ENCODE results near the gene C1orf198.

Gene C1orf198

DNA sequence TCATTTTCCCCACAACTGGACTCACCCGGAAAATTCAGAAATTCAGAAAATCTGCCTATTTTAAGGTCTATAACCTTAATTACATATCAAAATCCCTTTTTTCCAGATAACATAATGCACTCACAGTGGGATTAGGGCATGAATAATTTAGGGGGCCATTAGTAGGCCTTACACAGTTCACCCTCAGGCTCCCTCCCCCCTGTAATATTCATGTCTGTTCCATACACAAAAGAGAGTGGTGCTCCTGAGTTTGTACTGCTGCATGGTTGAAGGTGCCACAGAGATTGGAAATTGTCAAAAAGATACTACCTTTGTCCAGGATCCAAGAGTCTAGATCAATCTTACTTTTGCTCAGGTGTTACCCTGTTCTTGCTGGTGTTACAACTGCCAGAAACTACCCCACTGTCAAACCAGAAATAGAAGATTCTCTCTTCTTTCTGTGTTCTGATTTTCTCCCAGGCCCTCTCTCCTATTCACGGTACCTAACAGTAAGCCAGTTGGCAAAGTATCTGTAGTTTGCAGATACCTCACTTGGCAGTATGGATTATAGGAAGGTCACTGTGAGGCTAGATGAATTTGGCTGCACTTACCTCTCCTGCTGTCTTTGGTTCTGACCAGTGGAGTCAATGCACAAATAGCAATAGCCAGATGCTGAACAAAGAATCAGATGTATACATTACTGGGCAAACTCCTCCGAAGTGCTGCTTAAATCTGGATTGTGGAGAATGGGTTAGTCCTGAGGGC lies 53.2 kb downstream of the C1orf198 start:
- H3K4me1 ChIP-seq (ENCODE audit: control insufficient read depth, insufficient read depth, low read length) = no peaks in the 10 kb centered on the region
- WGBS (ENCODE audit: insufficient coverage, insufficient read length) = no CpG with 5 or more reads among the region's 3 CpGs
- no peaks in the 10 kb centered on the region for H3K9me3 ChIP-seq (ENCODE audit: control insufficient read depth, insufficient read depth, low read length)
- H3K27me3 ChIP-seq (ENCODE audit: control insufficient read depth, insufficient read depth, low read length) = no peaks in the 10 kb centered on the region
- H3K36me3 ChIP-seq (ENCODE audit: control insufficient read depth, insufficient read depth, low read length) = no peaks in the 10 kb centered on the region
- H3K4me3 ChIP-seq (ENCODE audit: low read length) = no peak overlapping the region
- no peak overlapping the region for H3K27ac ChIP-seq (ENCODE audit: low read length)
- DNase-seq (ENCODE audit: low read depth, low spot score) = no peak

DNA sequence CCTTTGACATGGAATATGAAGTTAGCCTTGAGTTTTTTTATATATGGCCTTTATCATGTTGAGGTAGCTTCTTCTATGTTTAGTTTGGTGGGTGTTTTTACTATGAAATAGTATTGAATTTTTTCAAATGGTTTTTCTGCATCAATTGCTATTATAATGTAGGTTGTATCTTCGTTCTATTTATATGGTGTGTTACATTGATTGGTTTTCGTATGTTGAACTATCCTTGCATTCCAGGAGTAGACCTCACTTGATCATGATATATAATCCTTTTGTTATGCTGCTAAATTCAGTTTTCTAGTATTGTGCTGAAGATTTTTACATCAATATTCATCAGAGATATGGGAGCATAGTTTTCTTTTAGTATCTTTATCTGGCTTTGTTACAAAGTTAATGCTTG lies 55.8 kb downstream of the C1orf198 start:
- no peak for DNase-seq (ENCODE audit: low read depth, low spot score)
- Histone ChIP-seq H3K4me1 (ENCODE audit: control insufficient read depth, insufficient read depth, low read length) (no peaks in the 10 kb centered on the region), H3K9me3 (ENCODE audit: control insufficient read depth, insufficient read depth, low read length) (no peaks in the 10 kb centered on the region), H3K27me3 (ENCODE audit: control insufficient read depth, insufficient read depth, low read length) (no peaks in the 10 kb centered on the region), H3K27ac (ENCODE audit: low read length) (no peak overlapping the region), H3K4me3 (ENCODE audit: low read length) (no peak overlapping the region), H3K36me3 (ENCODE audit: control insufficient read depth, insufficient read depth, low read length) (no peaks in the 10 kb centered on the region)
- no CpG with 5 or more reads among the region's 2 CpGs for WGBS (ENCODE audit: insufficient coverage, insufficient read length)

DNA sequence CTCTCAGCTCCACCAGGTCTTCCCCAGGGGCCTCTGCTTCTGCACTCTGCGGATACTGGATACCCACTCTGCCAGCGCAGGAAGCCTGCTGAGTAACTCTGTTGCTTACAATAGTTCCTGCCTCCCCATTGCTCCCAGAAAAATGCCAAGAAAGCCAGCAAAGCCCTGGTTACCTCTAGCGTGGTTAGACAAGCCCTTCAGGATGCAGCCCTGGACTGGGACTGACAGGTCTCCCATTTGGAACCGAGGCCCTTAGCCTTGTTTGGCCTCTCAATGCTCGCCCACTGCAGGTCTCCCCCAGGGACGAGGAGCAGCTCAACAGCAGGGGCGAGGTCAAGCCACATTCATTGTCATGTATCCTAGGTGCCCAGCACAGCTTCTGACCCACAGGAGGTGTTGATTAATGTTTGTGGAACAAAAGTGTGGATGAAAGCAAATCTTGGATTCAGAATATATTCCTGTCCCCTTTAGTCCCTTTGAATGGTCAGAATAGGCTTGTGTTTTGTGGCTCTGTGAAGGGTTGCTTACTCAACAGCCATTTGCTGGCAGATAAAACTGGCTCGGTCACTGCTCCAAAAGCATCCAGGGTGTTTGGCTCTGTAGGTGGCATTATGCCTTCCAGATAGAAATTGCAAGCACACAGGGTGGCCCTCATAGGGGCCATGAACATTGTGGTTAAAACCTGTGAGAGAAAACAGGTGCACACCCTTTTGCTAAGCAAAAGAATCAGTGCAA lies 58.9 kb downstream of the C1orf198 start:
- Histone ChIP-seq H3K36me3 (ENCODE audit: control insufficient read depth, insufficient read depth, low read length) (no peaks in the 10 kb centered on the region), H3K4me3 (ENCODE audit: low read length) (no peak overlapping the region), H3K9me3 (ENCODE audit: control insufficient read depth, insufficient read depth, low read length) (no peaks in the 10 kb centered on the region), H3K27ac (ENCODE audit: low read length) (no peak overlapping the region), H3K27me3 (ENCODE audit: control insufficient read depth, insufficient read depth, low read length) (no peaks in the 10 kb centered on the region), H3K4me1 (ENCODE audit: control insufficient read depth, insufficient read depth, low read length) (no peaks in the 10 kb centered on the region)
- no CpG with 5 or more reads among the region's 8 CpGs for WGBS (ENCODE audit: insufficient coverage, insufficient read length)
- DNase-seq (ENCODE audit: low read depth, low spot score) = no peak

DNA sequence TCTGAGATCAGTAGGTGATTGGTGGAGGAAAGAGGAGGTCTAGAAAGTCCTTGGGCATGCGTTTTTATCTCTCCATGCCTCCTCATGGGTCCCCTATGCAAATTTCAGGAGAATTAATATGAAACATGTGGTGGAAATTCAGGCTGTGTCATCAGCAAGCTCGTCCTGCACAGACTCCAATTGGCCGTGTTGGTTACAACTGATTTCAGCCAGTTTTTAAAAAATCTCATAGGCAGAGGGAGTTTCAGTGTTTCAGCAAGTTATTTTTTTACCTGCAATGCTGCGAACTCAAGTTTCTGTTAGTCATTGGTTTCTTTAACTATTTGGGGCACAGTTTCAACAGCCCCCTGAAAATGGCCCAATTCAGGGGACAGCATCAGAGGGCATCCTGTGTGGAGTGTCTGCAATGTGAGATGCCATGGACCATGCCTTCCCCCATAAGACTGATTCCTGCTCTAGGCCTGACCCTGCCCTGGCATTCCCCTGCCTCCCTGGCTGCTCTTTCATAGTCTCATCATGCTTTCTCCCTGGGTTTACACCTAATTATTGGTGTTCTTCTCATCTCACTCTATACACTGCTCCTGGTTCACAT lies 59.9 kb downstream of the C1orf198 start:
- Histone ChIP-seq H3K27ac (ENCODE audit: low read length) (no peak overlapping the region), H3K9me3 (ENCODE audit: control insufficient read depth, insufficient read depth, low read length) (no peaks in the 10 kb centered on the region), H3K4me1 (ENCODE audit: control insufficient read depth, insufficient read depth, low read length) (no peaks in the 10 kb centered on the region), H3K27me3 (ENCODE audit: control insufficient read depth, insufficient read depth, low read length) (no peaks in the 10 kb centered on the region), H3K36me3 (ENCODE audit: control insufficient read depth, insufficient read depth, low read length) (no peaks in the 10 kb centered on the region), H3K4me3 (ENCODE audit: low read length) (no peak overlapping the region)
- no peak for DNase-seq (ENCODE audit: low read depth, low spot score)
- no CpG with 5 or more reads among the region's 4 CpGs for WGBS (ENCODE audit: insufficient coverage, insufficient read length)

DNA sequence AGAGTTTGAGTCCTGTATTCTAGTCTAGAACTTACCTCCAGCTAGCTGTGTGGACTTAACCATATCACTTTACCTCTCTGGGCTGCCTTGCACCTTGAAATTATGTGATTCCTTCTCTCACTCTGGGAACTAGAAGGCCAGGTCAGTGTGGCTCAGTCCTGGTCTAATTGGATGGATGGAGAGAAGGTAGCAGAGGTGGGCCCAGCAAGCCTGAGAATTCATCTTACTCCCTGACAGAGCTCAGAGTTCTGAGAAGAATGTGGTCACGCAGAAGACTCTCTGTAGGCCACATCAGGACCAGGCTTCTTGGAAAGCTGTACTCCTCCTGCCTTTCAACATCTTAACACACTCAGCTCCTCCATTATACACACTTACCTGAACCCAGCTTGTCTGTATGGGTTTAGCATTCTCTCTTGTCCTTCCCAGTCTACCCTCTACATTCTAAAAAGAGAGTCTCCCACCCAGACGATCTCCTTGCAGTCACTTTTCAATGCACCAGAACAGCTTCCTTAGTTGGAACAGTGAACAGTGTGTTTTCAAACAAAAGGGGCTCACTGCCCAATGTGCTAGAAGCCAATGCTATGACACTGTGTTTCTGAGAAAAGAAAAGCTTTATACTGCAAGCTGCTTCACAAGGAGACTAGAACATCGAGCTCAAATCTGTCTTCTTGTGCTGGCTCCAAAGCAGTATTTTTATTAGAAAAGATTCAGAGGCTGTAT lies 60.6 kb downstream of the C1orf198 start:
- Histone ChIP-seq H3K27ac (ENCODE audit: low read length) (no peak overlapping the region), H3K9me3 (ENCODE audit: control insufficient read depth, insufficient read depth, low read length) (no peaks in the 10 kb centered on the region)

DNA sequence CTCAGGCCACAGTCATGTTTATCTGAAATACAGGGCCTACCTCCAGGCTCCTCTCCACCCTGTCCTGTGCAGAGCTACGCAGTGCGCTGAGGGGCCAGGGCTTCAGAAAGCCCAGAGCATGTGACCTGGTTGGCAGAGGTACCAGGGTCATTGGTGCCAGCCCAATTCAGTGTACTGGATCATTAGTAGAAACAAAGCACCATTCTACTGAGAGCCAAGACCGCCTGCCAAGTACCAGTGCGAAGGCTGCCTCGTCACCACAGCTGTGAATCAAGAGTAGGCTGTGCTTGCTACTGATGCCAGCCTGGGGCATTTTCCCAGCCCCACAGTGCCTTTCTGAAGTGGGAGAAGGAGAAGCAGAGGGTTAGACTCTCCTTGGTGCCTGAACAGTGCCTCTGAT lies 61.3 kb downstream of the C1orf198 start:
- Histone ChIP-seq H3K4me1 (ENCODE audit: control insufficient read depth, insufficient read depth, low read length) (no peaks in the 10 kb centered on the region), H3K9me3 (ENCODE audit: control insufficient read depth, insufficient read depth, low read length) (no peaks in the 10 kb centered on the region), H3K36me3 (ENCODE audit: control insufficient read depth, insufficient read depth, low read length) (no peaks in the 10 kb centered on the region), H3K27me3 (ENCODE audit: control insufficient read depth, insufficient read depth, low read length) (no peaks in the 10 kb centered on the region), H3K27ac (ENCODE audit: low read length) (no peak overlapping the region), H3K4me3 (ENCODE audit: low read length) (no peak overlapping the region)
- DNase-seq (ENCODE audit: low read depth, low spot score) = no peak
- no CpG with 5 or more reads among the region's 5 CpGs for WGBS (ENCODE audit: insufficient coverage, insufficient read length)

More for the DNA sequence above, 60.6 kb downstream of the C1orf198 start:
- no peaks in the 10 kb centered on the region for H3K27me3 ChIP-seq (ENCODE audit: control insufficient read depth, insufficient read depth, low read length)
- WGBS (ENCODE audit: insufficient coverage, insufficient read length) = no CpG with 5 or more reads among the region's 3 CpGs
- no peaks in the 10 kb centered on the region for H3K36me3 ChIP-seq (ENCODE audit: control insufficient read depth, insufficient read depth, low read length)
- DNase-seq (ENCODE audit: low read depth, low spot score) = no peak
- no peak overlapping the region for H3K4me3 ChIP-seq (ENCODE audit: low read length)
- no peaks in the 10 kb centered on the region for H3K4me1 ChIP-seq (ENCODE audit: control insufficient read depth, insufficient read depth, low read length)

DNA sequence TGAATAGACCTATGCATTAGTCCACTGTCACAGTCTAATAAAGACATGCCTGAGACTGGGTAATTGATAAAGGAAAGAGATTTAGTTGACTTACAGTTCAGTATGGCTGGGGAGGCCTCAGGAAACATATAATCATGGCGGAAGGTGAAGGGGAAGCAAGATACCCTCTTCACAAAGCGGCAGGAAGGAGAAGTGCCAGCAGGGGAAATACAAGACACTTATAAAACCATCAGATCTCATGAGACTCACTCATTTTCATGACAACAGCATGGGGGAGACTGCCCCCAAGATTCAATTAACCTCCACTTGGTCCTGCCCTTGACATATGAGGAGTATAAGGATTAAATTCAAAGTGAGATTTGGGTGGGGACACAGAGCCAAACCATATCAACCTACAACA lies 61.8 kb downstream of the C1orf198 start:
- Histone ChIP-seq H3K4me1 (ENCODE audit: control insufficient read depth, insufficient read depth, low read length) (no peaks in the 10 kb centered on the region), H3K27ac (ENCODE audit: low read length) (no peak overlapping the region), H3K9me3 (ENCODE audit: control insufficient read depth, insufficient read depth, low read length) (no peaks in the 10 kb centered on the region), H3K36me3 (ENCODE audit: control insufficient read depth, insufficient read depth, low read length) (no peaks in the 10 kb centered on the region), H3K4me3 (ENCODE audit: low read length) (no peak overlapping the region), H3K27me3 (ENCODE audit: control insufficient read depth, insufficient read depth, low read length) (no peaks in the 10 kb centered on the region)
- WGBS (ENCODE audit: insufficient coverage, insufficient read length) = no CpG with 5 or more reads among the region's 2 CpGs
- no peak for DNase-seq (ENCODE audit: low read depth, low spot score)

DNA sequence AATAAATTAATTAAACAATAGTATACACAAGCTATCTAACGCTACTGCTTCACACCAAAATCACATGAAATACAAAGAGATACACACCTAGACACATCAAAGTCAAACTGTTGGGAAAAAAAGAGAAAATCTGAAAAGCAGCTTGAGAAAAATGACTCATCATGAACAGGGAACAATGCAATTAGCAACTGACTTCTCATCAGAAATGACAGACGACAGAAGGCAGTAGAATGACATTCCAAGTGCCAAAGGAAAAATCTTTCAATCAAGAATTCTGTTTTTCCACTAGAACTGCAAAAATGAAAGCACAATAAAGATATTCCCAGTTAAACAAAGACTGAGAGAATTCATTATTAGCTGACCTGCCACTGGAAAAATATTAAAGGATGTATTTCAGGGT lies 63.9 kb downstream of the C1orf198 start:
- Histone ChIP-seq H3K27ac (ENCODE audit: low read length) (no peak overlapping the region), H3K4me1 (ENCODE audit: control insufficient read depth, insufficient read depth, low read length) (no peaks in the 10 kb centered on the region), H3K4me3 (ENCODE audit: low read length) (no peak overlapping the region), H3K36me3 (ENCODE audit: control insufficient read depth, insufficient read depth, low read length) (no peaks in the 10 kb centered on the region), H3K9me3 (ENCODE audit: control insufficient read depth, insufficient read depth, low read length) (no peaks in the 10 kb centered on the region), H3K27me3 (ENCODE audit: control insufficient read depth, insufficient read depth, low read length) (no peaks in the 10 kb centered on the region)
- no CpG with 5 or more reads among the region's 2 CpGs for WGBS (ENCODE audit: insufficient coverage, insufficient read length)
- no peak for DNase-seq (ENCODE audit: low read depth, low spot score)

DNA sequence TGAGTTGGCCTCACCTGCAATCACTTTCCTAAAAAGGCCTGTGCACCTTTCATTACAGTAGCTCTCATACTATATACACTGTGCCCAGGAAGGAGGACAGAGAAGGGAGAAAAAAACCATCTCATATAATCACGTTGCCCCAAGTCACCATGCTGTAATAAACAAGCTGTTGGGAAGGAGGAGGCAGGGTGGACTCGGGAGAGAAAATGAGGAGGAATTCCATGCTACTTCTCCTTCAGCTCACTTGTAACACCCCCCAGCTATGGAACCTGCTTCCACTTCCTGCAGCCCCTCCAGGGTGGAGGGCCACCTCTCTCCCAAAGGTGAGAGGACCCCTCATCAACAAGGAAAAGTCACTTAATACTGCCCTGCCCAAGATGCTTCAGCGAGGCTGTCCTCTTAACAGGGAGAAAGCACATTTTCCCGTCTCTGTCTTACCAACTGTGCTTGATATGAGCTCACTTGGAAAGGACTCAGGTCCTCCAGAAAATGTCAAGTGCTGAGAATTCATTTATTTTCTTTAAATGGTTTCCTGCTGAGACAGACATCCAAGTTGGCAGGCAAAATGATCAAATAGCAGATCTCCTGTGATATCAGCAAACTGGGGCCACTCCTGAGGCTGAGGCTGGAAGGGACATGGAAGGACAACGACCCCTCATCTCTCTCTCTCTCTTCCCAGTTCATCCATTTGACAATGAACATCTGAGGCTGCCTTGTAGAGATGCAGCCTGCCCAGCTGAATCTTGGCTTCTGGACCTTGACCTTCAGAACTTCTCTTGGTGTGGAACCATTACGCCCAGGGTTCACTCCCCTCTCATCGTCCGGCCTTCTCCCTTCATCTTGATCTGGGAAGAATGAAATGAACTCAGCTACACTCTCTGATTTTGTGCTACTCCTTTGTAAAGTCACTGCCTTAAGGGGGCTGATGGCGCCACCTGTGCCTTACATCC lies 67.2 kb downstream of the C1orf198 start:
- no peaks in the 10 kb centered on the region for H3K36me3 ChIP-seq (ENCODE audit: control insufficient read depth, insufficient read depth, low read length)
- no peaks in the 10 kb centered on the region for H3K4me1 ChIP-seq (ENCODE audit: control insufficient read depth, insufficient read depth, low read length)
- WGBS (ENCODE audit: insufficient coverage, insufficient read length) = no CpG with 5 or more reads among the region's 9 CpGs
- no peak overlapping the region for H3K27ac ChIP-seq (ENCODE audit: low read length)
- no peaks in the 10 kb centered on the region for H3K9me3 ChIP-seq (ENCODE audit: control insufficient read depth, insufficient read depth, low read length)
- no peaks in the 10 kb centered on the region for H3K27me3 ChIP-seq (ENCODE audit: control insufficient read depth, insufficient read depth, low read length)
- no peak overlapping the region for H3K4me3 ChIP-seq (ENCODE audit: low read length)
- DNase-seq (ENCODE audit: low read depth, low spot score) = no peak

Measured in iPS DF 6.9 (cell line).